Measurements from ENCODE around the gene AGBL5. TPM values are rescaled to one million over a fixed set of nuclear protein-coding genes. Genes with fewer than 3 reads are reported as not detected.

AGBL5 gene
- total and polyA plus RNA-seq, 2 of the 13 experiments (the other 11 are each of a cell fraction or from before 2014, with no cell fraction given): 55.9 to 73.3 TPM

- TF ChIP-seq KAT7 (CRISPR knock-in tag; IDR thresholded peaks at IDR 0.05; ENCODE audit: borderline replicate concordance) (0 out of 2 replicates have a peak, but pooled peaks have one; percentile 34), ZFY (CRISPR knock-in tag; IDR thresholded peaks at IDR 0.05) (peak; percentile 54; the same call in 1 of the 2 replicates), CBX5 (CRISPR knock-in tag; IDR thresholded peaks at IDR 0.05; ENCODE audit: borderline replicate concordance) (0 out of 2 replicates have a peak, but pooled peaks have one; percentile 12), AHR (CRISPR knock-in tag; IDR thresholded peaks at IDR 0.05) (peak; percentile 16; the same call in 1 of the 2 replicates), E2F1 (CRISPR knock-in tag; IDR thresholded peaks at IDR 0.05) (no peak), MEIS2 (CRISPR knock-in tag; IDR thresholded peaks at IDR 0.05) (no peak), HOXA5 (CRISPR knock-in tag; IDR thresholded peaks at IDR 0.05) (0 out of 2 replicates have a peak, but pooled peaks have one; percentile 36), ZBTB39 (CRISPR knock-in tag; IDR thresholded peaks at IDR 0.05) (no peak), RBFOX2 (IDR thresholded peaks at IDR 0.05; ENCODE audit: low read depth, low read length) (peak; percentile 26; the same call in 1 of the 2 replicates), PTBP1 (IDR thresholded peaks at IDR 0.05; ENCODE audit: low read depth, low read length, poor library complexity, severe bottlenecking) (no peak), MXD3 (CRISPR knock-in tag; IDR thresholded peaks at IDR 0.05) (no peak), ZNF143 (CRISPR knock-in tag; IDR thresholded peaks at IDR 0.05) (0 out of 2 replicates have a peak, but pooled peaks have one; percentile 24), ATF2 (CRISPR knock-in tag; IDR thresholded peaks at IDR 0.05) (0 out of 2 replicates have a peak, but pooled peaks have one; percentile 47), ZNF574 (CRISPR knock-in tag; IDR thresholded peaks at IDR 0.05) (peak; percentile 68)
Observed at GRCh38 chr2:27083410-27084296, 32.2 kb downstream of the AGBL5 start (continued).

Measured in HepG2 (cell line).